GM19025 (cell line): Measurements from ENCODE around the gene COG2.
"Not testable (repeated sequence)": the region's sequence is repeated elsewhere in the genome, so short reads cannot be mapped to it uniquely, and the experiment has no call there.

Experiments used
- ATAC-seq: cut with Tn5 transposase; IDR thresholded peaks from one replicate; pipeline ENCODE4 v1.9.1; 2021; ENCODE audit warnings: mild to moderate bottlenecking, low read depth, moderate library complexity; ENCODE audit not compliant: unreplicated experiment

The COG2 gene

DNA sequence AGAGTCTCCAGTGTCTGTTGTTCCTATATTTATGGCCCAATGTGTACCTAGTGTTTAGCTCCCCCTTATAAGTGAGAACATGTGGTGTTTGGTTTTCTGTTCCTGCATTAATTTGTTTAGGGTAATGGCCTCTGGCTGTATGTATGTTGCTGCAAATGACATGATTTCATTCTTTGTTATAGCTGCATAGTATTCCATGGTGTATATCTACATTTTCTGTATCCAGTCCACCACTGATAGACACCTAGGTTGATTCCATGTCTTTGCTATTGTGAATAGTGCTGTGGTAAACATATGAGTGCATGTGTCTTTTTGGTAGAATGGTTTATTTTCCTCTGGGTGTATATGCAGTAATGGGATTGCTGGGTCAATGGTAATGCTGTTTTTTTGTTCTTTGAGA, 56.7 kb downstream of the COG2 start:
- not testable (repeated sequence) for ATAC-seq

DNA sequence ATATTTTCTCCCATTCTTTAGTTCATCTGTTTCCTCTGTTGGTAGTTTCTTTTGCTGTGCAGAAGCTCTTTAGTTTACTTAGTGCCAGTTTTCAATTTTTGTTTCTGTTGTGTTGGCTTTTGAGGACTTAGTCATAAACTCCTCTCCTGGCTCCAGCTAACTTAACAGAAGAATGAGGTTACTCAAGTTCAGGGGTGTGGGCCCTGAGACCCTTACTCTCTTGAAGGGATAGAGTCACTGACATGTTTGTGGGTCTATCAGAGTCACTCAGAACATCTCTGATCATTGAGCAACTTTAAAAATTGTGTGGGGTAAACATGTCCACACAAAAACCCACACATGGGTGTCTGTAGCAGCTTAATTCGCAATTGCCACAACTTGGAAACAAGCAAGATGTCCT, 57.4 kb downstream of the COG2 start:
- no peak for ATAC-seq

DNA sequence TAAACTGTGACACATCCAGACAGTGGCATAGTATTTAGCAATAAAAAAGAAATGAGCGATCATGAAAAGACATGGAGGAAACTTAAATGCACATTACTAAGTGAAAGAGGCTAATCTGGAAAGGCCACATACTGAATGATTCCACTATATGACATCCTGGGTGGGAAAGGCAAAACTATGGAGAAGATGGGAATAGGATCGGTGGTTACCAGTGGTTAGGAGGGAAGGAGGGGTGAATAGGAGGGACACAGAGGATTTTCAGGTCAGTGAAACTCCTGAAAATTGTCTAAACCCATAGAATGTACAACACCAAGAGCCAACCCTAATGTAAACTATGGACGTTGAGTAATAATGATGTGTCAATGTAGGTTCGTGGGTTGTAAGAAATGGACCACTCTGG, 57.9 kb downstream of the COG2 start:
- ATAC-seq = no peak

DNA sequence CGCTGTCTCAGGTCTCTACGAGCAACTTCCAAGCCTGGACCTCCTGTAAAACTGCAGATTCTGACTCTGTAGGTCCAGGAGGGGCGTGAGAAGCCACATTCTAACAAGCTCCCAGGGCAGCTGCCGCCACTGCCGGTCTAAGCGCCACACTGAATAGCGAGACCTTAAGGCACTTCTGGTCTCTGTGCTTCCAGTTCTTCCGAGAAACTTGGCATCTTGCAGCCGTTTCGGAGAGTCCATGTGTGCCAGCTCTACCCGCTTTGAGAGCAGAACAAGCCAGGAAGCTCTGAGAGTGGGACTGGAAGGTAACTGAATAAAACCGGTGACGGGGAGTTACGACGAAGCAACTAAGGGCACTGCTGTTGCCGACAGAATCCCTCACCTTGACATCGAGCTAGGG, 59.2 kb downstream of the COG2 start:
- ATAC-seq = no peak

DNA sequence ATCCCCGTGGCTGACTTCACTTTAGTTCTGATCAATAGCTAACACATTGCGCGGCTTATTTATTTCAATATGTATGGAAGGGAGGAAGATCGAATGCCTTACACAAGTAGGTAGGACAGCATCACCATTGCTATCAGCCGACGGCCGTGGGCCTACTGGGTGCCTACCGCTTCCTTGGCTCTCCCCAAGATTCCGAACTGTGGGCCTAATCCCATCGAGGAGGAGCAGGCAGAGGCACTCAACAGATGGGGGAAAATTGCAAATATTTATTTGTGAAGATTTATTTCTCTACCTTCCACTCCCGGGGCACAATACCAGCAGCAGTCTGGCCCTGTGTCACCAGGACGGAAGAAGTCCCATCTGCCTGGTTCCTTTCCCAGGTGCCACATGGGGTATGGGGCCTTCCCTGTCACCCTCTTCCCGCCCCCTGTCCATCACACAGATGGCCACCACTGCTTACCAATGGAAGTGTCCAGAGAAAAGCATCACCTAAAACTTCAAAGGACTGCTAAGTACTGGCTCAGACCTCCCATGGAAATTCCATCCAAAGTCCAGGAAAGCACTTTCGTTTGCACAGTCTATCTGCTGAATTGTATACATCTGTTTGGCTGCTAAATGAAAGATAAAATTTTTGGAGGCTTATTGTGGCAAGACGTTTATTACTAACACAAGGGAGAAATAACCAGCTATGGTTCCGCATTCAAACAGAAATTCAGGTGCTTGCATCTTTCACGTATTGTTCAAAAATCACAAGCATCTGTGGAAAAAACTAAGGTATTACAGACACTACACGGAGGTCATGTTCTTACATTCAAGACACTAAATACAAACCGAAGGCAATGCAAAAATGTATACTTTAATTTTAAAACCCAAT, 59.9 kb downstream of the COG2 start:
- ATAC-seq = no peak

DNA sequence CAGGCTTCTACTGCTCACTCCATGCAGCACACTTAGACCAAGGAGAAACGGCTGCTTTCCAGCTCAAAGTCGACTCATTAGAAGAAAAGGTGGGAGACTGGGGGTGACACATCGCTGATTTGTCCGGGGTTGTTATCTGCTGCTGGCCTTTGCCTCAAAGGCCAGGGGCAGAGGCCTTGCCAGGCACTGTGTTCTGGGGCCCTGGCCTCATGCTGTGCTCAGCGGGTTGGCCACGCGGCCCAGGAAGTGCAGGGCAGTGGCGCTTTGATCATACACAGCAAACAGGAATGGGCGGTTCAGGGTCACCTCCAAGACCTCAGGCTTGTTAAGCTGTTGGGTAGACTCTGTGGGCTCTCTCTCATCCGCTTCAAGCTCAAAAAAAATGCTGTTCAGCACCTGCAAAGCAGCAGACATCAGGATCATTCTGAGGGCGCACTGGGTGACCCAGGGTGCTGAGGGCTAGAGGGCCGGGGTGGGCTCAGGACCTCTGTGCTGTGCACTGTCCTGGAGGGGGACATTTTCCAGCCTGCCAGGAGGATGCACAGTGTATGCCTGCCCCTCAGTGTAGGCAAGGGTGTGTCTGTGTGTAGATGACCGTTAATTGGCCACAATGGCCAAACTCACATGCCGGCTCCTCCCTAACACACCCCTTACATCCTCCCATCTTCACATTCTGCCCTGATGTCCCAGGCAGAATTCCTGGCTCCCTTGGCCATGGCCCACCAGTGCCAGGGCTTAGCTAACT, 60.8 kb downstream of the COG2 start:
- no peak for ATAC-seq

DNA sequence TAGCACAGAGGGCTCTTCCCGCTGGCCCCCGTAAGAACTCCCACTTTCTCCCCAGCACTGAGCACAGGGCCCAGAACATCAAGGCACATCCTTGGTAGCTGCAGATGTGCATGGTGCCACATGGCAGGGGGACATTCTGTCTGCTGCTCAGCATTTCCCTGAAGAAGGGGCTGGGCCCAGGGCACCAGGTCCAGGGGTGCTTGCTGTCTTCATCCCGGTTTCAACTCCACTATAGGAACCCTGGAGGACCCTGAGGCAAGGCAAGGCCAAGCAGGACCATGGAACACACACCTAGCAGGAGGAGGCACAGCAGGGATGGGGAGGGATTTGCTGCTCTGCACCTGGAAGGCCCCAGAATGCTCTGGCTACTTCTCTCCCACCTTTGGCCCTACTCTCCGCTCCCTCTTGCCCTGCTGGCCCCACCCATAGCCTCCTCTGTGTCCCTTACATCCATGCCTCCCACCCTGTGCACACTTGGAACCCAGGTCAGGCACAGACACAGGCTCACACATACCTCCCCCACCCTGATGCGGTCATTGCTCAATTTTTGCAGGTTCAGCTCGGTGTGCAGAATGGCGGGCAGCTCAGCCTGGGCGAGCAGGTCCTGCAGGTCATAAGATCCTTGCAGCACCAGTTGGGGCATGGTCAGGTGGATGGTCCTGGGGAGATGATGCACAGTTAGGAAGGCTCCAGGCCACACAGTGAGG, 61.6 kb downstream of the COG2 start:
- ATAC-seq = no peak

DNA sequence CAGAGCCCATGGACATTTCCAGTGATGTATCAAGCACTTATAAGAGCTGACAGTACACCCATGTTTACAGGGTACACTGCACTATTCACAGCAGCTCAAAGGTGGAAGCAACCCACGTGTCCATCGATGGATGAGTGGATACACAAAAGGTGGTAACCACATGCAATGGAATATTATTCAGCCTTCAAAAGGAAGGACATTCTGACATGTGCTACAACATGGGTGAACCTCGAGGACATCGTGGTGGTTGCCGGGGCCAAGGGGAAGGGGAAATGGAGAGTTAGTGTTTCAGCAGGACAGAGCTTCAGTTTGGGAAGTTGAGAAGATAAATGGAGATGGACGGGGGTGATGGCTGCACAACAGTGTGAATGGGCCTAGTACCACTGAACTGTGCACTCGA, 62.5 kb downstream of the COG2 start:
- no peak for ATAC-seq

DNA sequence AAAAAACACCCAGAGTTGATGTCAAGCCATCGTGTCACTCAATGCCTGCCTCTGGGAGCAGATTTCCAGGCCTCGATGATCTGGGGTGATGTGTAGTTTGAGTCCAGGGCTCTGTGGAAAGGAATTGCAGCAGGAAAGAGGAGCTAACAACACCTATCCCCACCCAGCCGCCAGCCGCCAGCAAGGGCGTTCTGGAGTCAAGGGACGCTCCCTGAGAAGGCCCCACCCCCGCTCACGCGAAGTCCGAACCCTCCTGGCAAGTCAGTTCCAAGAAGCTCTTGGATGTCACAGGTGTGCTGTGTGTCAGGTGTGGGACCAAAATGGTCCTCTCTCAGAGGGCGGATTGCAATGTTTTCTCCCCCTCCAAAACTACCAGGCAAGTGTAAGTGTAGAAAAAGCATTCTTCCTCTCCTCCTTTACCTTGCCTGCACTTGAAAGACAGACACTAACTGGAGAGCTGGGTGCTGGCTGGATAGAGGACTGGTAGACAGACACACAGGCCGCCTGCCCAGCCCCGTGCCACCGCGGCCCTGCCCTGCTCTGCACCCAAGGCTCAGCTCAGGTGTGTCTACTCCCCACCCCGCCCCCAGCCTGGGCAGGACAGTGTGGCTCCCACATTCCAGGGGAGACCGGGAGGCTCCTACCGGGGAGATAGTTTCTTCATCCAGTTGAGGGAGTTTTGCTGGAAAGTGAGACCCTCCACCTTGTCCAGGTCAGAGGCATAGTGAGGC, 63.2 kb downstream of the COG2 start:
- no peak for ATAC-seq

DNA sequence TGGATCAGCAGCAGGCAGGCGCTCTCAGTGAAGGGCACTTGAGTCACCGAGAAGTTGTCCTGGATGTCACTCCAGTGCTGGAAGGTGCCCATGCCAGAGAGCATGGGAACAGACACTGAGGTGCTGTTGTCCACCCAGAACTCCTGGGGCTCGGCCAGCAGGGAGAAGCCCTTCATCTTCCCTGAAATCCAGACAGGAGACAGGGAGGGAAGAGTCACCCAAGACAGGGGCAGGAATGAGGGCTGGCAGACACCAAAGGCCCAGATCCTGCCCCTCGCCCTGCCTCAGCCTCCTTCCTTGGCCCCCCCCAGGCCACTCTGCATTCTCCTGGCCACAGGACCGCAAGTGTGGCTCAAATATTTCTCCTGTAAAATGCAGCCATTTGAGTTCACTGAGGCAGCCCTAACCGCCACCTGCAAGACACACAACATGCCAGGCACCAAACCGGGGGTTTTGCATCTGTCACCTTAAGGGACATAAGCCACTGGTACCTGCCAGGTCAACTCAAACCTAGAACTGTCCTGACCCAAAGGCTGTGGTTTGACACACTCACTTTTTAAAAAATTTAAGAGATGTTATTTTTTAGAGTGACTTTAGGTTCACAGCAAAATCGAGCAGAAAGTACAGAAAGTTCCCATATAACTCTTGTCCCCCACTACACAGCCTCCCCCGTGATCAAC, 63.9 kb downstream of the COG2 start:
- ATAC-seq = no peak

DNA sequence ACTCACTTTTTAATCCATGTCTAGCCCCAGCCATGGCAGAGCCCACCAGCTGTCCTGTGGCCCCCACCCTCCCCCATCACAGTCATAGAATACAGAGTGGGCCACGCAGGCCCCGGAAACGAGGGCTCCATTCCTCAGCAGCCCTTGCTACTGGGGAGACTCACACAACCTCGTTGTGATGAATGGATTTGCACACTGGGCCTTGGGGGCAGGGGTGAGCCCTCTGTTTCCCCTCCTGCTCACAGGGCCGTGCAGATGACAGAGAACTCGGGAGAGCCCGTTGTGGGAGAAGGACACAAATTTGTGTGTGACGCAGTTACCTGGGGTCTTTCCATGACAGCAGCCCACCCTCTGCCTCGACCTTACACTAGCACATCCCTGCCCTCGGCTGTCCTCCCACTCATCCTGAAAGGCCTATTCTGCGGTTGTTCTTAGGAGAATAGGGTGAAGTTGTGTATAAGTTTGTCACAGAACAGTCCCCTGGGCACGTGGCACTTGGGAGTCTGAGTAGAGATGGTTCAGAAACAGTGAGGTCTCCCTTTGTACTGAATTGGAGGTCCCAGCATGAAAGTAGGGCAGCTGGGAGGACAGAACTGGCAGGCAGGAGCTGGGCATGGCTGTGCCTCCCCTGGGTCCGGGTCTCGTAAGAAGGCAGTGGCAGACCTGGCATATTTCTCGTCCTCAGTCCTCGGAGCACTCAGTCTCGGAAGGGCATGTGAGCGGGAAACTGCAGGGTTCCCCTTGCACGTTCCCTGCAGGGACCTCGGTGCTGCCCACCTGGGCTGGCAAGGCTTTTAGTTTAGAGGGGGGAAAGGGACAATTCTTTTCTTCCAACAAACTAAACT, 64.8 kb downstream of the COG2 start:
- no peak for ATAC-seq

DNA sequence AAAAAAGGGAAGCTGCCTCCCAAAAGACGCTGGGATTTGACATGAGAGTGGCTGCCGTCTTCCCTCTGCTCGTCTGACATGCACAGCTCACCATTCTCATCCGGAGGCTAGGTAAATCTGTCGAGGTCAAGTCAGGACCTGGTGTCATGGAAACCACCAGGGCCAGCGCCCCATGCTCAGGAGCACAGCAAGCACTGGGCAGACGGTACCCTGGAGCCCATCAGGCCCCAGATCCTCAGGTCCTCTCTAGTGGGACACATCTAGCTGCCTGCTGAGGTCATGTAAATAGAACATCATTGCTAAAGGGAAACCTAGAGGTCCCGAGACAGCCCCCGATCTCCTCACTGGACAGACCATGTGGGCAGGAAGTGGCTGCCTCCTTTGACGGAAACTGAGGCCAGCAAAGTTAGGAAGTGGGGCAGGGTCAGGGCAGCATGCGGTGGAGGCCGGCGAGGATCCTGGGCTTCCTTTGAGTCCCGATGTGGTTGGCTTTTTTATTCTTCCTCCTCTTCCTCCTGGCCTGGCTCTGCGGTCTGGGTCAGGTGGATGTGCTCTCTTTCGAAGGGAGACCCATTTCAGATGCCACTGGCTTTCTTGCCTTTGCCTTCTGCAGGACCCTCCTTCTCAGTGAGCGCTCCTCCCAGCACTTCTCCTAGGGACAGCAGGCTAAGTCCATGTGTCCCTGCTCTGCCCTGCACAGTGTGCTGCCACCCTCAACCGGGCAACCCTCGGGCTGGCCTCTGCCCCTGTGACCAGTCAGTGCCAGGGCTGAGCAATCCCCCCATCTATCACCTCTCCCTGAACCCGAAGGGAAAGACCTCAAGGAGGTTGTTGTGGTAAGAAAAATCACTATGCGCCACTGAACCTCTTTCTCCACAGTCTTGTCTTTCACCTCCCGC, 65.7 kb downstream of the COG2 start:
- ATAC-seq = no peak

DNA sequence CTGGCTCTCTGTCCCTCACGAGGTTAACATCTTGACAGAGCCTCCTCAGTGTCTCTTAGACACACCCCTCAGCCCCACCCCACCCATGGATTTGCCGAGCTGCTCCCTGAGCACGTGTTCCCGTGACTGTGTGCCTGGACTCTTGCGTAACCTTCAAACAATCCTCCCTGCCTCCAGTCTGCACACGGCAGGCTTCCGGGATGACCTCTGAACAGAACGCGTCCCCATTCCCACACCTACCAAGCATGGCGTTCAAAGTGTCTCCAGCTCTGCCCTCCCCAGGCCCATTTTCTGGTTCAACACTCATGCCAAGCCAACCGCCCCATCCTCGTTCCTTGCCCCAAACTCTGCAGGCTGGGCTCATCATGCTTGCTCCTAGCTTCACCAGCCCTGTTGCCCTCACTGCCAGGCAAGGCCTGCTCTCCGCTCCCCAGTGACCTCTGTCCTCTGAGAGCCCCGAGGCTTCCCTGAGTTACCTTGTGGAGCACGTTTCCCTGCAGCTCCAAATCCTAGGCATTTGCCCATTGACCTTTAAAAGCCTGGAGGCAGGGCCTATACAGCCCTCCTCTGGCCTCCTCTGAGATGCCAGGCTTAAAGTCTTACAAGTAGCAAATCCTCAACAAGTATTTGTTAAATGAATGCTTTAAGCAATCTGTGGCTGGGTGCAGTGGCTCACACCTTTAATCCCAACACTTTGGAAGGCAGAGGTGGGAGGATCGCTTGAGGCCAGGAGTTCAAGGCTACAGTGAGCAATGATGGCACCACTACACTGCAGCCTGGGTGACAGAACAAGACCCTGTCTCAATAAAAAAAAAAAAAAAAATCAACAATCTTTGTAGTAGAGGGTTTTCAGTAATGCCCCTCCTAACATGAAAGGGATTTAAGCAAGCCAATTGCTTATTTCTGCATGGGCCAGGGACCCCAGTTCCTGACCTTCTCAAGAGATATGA, 66.6 kb downstream of the COG2 start:
- ATAC-seq = no peak

DNA sequence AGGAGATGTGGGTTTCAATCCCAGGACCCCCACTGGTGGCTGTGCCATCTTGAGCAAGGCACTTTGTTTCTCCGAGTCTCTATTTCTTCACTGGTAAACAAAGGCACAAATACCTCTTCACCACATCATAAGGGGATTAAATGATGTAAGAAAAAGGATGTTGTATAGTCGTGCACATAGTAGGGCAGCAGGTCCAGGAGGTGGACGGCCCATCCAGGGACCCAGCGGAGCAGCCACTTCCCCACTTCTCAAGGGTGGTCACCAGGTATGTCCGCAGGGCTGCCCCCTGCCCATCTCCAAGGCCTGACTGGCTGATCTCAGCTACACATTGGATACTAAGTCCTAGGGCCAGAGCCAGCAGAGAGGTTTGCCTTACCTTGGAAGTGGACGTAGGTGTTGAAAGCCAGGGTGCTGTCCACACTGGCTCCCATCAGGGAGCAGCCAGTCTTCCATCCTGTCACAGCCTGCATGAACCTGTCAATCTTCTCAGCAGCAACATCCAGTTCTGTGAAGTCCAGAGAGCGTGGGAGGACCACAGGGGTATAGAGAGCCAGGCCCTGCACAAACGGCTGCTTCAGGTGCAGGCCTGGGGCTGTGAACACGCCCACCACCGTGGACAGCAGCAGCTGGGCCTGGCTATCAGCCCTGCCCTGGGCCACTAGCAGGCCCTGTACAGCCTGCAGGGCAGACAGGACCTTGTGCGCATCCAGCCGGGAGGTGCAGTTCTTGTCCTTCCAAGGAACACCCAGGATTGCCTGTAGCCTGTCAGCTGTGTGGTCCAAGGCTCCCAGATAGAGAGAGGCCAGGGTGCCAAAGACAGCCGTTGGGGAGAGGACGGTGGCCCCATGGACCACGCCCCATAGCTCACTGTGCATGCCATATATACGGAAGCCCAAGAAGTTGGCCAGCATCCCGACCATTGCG, 67.6 kb downstream of the COG2 start:
- no peak for ATAC-seq

DNA sequence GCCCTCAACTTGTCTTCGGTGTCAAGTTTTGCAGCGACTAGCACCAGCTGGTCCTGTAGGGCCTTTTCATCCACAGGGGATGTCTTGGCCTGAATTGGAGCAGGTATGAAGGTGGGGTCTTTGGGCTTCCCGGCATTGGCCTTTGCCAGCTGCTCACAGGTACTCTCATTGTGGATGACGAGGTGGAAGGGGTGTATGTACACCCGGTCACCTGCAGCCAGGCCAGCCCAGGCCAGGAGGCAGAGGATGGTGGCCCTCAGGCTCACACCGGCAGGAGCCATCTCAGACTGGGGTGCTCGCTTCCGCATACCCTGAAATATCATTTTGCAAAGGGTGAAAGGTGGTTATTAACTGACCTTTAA, 68.2 kb downstream of the COG2 start:
- ATAC-seq = no peak

DNA sequence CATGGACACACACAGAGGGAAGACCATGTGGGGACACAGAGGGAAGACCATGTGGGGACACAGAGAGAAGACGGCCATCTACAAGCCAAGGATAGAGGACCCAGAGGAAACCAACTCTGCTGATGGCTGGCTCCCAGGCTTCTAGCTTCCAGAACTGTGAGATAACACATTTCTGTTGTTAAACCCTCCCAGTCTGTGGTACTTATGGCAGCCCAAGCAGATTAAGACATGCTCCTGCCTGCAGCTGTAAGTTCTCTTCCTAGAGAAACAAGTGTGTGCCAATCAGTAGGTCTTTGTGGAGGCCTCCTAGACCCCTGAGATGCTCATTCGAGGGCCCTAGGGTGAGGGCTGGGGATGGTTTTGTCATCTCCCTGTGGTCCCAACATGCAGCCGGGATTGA, 69.0 kb downstream of the COG2 start:
- no peak for ATAC-seq
